ENCODE results near the gene PLCG1. TPM values are rescaled to one million over a fixed set of nuclear protein-coding genes. Genes with fewer than 3 reads are reported as not detected.

The PLCG1 gene
- total and polyA plus RNA-seq, 9 of the 15 experiments (the other 6 are each of a cell fraction or from before 2014, with no cell fraction given), result 1.7 to 67.0 (median 34.8) TPM

- no peak; the same call in 1 of the 3 replicates for ATAC-seq
- H3K27ac ChIP-seq (ENCODE audit: extremely low read depth, low read depth, low read length), result no peak overlapping the region
- BruUV-seq (replicated peaks), result no TSS peak
- ChIA-PET CTCF (ENCODE audit: low intra/inter-chr PET ratio) (no interaction called here), POLR2A (interaction anchor here (0.6 to 1.6 kb wide), 5 partner anchors 12 to 382 kb away, joined by 3 to 5 read pairs (median 4); no protein-coding TSS in a partner anchor)
- peaks cover 43% of the 10 kb centered on the region; the same call in 2 of the 3 replicates for H3K36me3 ChIP-seq (ENCODE audit: control insufficient read depth, insufficient read depth, low read length)
- no peaks in the 10 kb centered on the region for H3K4me1 ChIP-seq (replicated peaks in 1 of 2; ENCODE audit: control insufficient read depth in 2 of 2, insufficient read depth in 2 of 2, low read length in 2 of 2)
- H4K20me1 ChIP-seq (replicated peaks; ENCODE audit: control insufficient read depth, insufficient read depth, low read length), result 0 out of 2 replicates have a peak, but pooled peaks cover 3% of the 10 kb centered on the region
- H3K4me2 ChIP-seq (ENCODE audit: insufficient read depth, low read length), result no peak overlapping the region
- H3K4me3 ChIP-seq, result no peak overlapping the region
- no peaks in the 10 kb centered on the region for H3K79me2 ChIP-seq (ENCODE audit: control insufficient read depth, insufficient read depth, low read length)
- intact Hi-C loops (cut with micrococcal nuclease) (no loop called here), in situ Hi-C loops (cut with MboI) (no loop called here)
- no peak overlapping the region for H2AFZ ChIP-seq (ENCODE audit: low read depth, low read length)
- no peak for DNase-seq (ENCODE audit: extremely low read depth in 1 of 4, low spot score in 3 of 4)
- no peak overlapping the region for H3K9ac ChIP-seq (ENCODE audit: insufficient read depth in 1 of 2, low read depth in 2 of 2, low read length in 2 of 2)
- WGBS (ENCODE audit: insufficient coverage, low coverage, missing lambda C conversion rate), result 93% methylated on average over 3 of the region's 3 CpGs
- FAIRE-seq, result no peak
- no peaks in the 10 kb centered on the region for H3K9me3 ChIP-seq (replicated peaks; ENCODE audit: control insufficient read depth, insufficient read depth, low read depth, low read length)
- no peaks in the 10 kb centered on the region for H3K9me1 ChIP-seq (ENCODE audit: control insufficient read depth, insufficient read depth, low read length)
- H3K27me3 ChIP-seq (ENCODE audit: control insufficient read depth in 2 of 2, insufficient read depth in 2 of 2, low read length in 2 of 2), result no peaks in the 10 kb centered on the region
- TF ChIP-seq ZNF277 (CRISPR knock-in tag; IDR thresholded peaks at IDR 0.05; ENCODE audit: borderline replicate concordance) (no peak), PYGO2 (tag; IDR thresholded peaks at IDR 0.05) (no peak), HIVEP1 (CRISPR knock-in tag; IDR thresholded peaks at IDR 0.05) (no peak), MEIS2 (IDR thresholded peaks at IDR 0.05; ENCODE audit: partially characterized antibody) (no peak), ARID1B (IDR thresholded peaks at IDR 0.05) (no peak), POLR2G (IDR thresholded peaks at IDR 0.05; ENCODE audit: low read depth, low read length) (no peak), ZNF561 (CRISPR knock-in tag; conservative IDR thresholded peaks at IDR 0.05) (no peak), CBX1 (IDR thresholded peaks at IDR 0.05; ENCODE audit: low read depth) (no peak), EGR1 (conservative IDR thresholded peaks at IDR 0.05) (no peak), NONO (IDR thresholded peaks at IDR 0.05; ENCODE audit: low read depth in 2 of 2, low read length in 1 of 2) (no peak), NCOA1 (IDR thresholded peaks at IDR 0.05; ENCODE audit: low read depth) (no peak), ZBTB17 (CRISPR knock-in tag; IDR thresholded peaks at IDR 0.05) (no peak), ZZZ3 (IDR thresholded peaks at IDR 0.05) (no peak), TRIM28 (IDR thresholded peaks at IDR 0.05) (no peak), CEBPZ (IDR thresholded peaks at IDR 0.05; ENCODE audit: borderline replicate concordance, low read depth, low read length) (no peak)
- TF ChIP-seq, protein P1, sequence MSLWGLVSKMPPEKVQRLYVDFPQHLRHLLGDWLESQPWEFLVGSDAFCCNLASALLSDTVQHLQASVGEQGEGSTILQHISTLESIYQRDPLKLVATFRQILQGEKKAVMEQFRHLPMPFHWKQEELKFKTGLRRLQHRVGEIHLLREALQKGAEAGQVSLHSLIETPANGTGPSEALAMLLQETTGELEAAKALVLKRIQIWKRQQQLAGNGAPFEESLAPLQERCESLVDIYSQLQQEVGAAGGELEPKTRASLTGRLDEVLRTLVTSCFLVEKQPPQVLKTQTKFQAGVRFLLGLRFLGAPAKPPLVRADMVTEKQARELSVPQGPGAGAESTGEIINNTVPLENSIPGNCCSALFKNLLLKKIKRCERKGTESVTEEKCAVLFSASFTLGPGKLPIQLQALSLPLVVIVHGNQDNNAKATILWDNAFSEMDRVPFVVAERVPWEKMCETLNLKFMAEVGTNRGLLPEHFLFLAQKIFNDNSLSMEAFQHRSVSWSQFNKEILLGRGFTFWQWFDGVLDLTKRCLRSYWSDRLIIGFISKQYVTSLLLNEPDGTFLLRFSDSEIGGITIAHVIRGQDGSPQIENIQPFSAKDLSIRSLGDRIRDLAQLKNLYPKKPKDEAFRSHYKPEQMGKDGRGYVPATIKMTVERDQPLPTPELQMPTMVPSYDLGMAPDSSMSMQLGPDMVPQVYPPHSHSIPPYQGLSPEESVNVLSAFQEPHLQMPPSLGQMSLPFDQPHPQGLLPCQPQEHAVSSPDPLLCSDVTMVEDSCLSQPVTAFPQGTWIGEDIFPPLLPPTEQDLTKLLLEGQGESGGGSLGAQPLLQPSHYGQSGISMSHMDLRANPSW (CRISPR knock-in tag; IDR thresholded peaks at IDR 0.05), result no peak
Observed at GRCh38 chr20:41126719-41127118, 10.6 kb upstream of the PLCG1 start.
